Neural crest cell (in vitro differentiated cells): ENCODE measurements around the gene SLC6A11. TPM values are rescaled to one million over a fixed set of nuclear protein-coding genes. Genes with fewer than 3 reads are reported as not detected.

Source experiments
- DNase-seq: peaks from one replicate; pipeline ENCODE4 v3.0.0; 2021; ENCODE audit warnings: low read depth, mixed read lengths, low spot score
- H3K27ac Mint-ChIP-seq: one replicate; pipeline ENCODE4 v1.8.0; 2021; ENCODE audit warnings: mild to moderate bottlenecking, mixed read lengths; ENCODE audit not compliant: unreplicated experiment
- H3K27me3 Mint-ChIP-seq: 2 replicates; pipeline ENCODE4 v1.8.0; 2021; ENCODE audit warnings: low read depth, mild to moderate bottlenecking, mixed read lengths
- H3K36me3 Mint-ChIP-seq: 2 replicates; pipeline ENCODE4 v1.8.0; 2021; ENCODE audit warnings: low read depth, mild to moderate bottlenecking, mixed read lengths
- H3K4me1 Mint-ChIP-seq: 2 replicates; pipeline ENCODE4 v1.8.0; 2021; ENCODE audit warnings: mixed read lengths
- H3K4me3 Mint-ChIP-seq: one replicate; pipeline ENCODE4 v1.8.0; 2021; ENCODE audit warnings: mild to moderate bottlenecking, mixed read lengths
- H3K9me3 Mint-ChIP-seq: 2 replicates; pipeline ENCODE4 v1.8.0; 2021; ENCODE audit warnings: mixed read lengths
- CTCF ChIP-seq: fragments of 200-600 bp; sonication (generic); conservative IDR thresholded peaks from 2 replicates; pipeline ENCODE4 v1.5.0; 2021; ENCODE audit warnings: antibody characterized with exemption, mild to moderate bottlenecking
- total RNA-seq: library from RNA; stranded (reverse); gene quantifications from 2 replicates; pipeline ENCODE4 v1.2.1, GENCODE V29; 2021

SLC6A11 gene
- total RNA-seq, 1 donor from 2014 or later = 2.1 TPM

GRCh38 chr3:10929978-10930665 lies 114.1 kb downstream of the SLC6A11 start:
- TF ChIP-seq CTCF = no peak
- H3K27me3 Mint-ChIP-seq = no peaks in the 10 kb centered on the region
- no peaks in the 10 kb centered on the region for H3K36me3 Mint-ChIP-seq
- H3K4me3 Mint-ChIP-seq = no peak overlapping the region
- H3K27ac Mint-ChIP-seq = no peak overlapping the region
- no peak for DNase-seq
- H3K4me1 Mint-ChIP-seq = no peaks in the 10 kb centered on the region
- no peaks in the 10 kb centered on the region for H3K9me3 Mint-ChIP-seq

- Mint-ChIP-seq H3K27me3 (no peaks in the 10 kb centered on the region), H3K27ac (no peak overlapping the region), H3K36me3 (no peaks in the 10 kb centered on the region), H3K4me3 (no peak overlapping the region), H3K4me1 (no peaks in the 10 kb centered on the region), H3K9me3 (no peaks in the 10 kb centered on the region)
- DNase-seq = no peak
- no peak for TF ChIP-seq CTCF
Measured at GRCh38 chr3:10930666-10931040, 114.6 kb downstream of the SLC6A11 start.

- H3K36me3 Mint-ChIP-seq = no peaks in the 10 kb centered on the region
Measured at GRCh38 chr3:10932596-10932995, 116.6 kb downstream of the SLC6A11 start.

GRCh38 chr3:10933021-10933420 lies 117.0 kb downstream of the SLC6A11 start:
- Mint-ChIP-seq H3K9me3 (no peaks in the 10 kb centered on the region), H3K27me3 (no peaks in the 10 kb centered on the region), H3K36me3 (no peaks in the 10 kb centered on the region), H3K4me3 (no peak overlapping the region), H3K27ac (no peak overlapping the region), H3K4me1 (peaks cover 6% of the 10 kb centered on the region)
- DNase-seq = no peak
- no peak for TF ChIP-seq CTCF

More at GRCh38 chr3:10932596-10932995, 116.6 kb downstream of the SLC6A11 start:
- no peaks in the 10 kb centered on the region for H3K9me3 Mint-ChIP-seq
- peaks cover 6% of the 10 kb centered on the region for H3K4me1 Mint-ChIP-seq
- H3K27me3 Mint-ChIP-seq = no peaks in the 10 kb centered on the region
- DNase-seq = no peak
- TF ChIP-seq CTCF = no peak
- no peak overlapping the region for H3K4me3 Mint-ChIP-seq
- no peak overlapping the region for H3K27ac Mint-ChIP-seq

- no peak overlapping the region for H3K27ac Mint-ChIP-seq
- no peaks in the 10 kb centered on the region for H3K27me3 Mint-ChIP-seq
Measured at GRCh38 chr3:10933470-10933804, 117.4 kb downstream of the SLC6A11 start.

More at GRCh38 chr3:10933470-10933804, 117.4 kb downstream of the SLC6A11 start:
- TF ChIP-seq CTCF = no peak
- peaks cover 6% of the 10 kb centered on the region for H3K4me1 Mint-ChIP-seq
- H3K36me3 Mint-ChIP-seq = no peaks in the 10 kb centered on the region
- H3K9me3 Mint-ChIP-seq = no peaks in the 10 kb centered on the region
- H3K4me3 Mint-ChIP-seq = no peak overlapping the region
- no peak for DNase-seq
